HepG2 (cell line): ENCODE measurements around the gene CLDN15. TPM values are rescaled to one million over a fixed set of nuclear protein-coding genes. Genes with fewer than 3 reads are reported as not detected.
A peak's percentile ranks its signal among the peaks of the same experiment; 100 is the strongest.

ENCODE experiments used
- AGO1 ChIP-seq: fragments of 200-400 bp; formaldehyde crosslinking; IDR thresholded peaks from 2 replicates; pipeline ENCODE4 v1.6.1; 2017; ENCODE audit warnings: mild to moderate bottlenecking, low read depth, low read length, moderate library complexity; ENCODE audit not compliant: poor library complexity, severe bottlenecking
- SALL2 ChIP-seq: sonication (generic); formaldehyde crosslinking; IDR thresholded peaks from 2 replicates; pipeline ENCODE4 v1.8.1; 2023; ENCODE audit warnings: mild to moderate bottlenecking, missing genetic modification reagents, inconsistent platforms
- SOX6 ChIP-seq, 2 experiments: fragments of 450-650 bp in 1 of 2; sonication (generic) in 1 of 2; formaldehyde crosslinking in 1 of 2; IDR thresholded peaks; 2 replicates each; pipeline versions ENCODE4 v1.4.0 to v1.6.1; 2017 to 2020; ENCODE audit warnings: antibody characterized with exemption in 1 of 2, mild to moderate bottlenecking in 1 of 2, missing genetic modification reagents in 1 of 2
- TARDBP ChIP-seq: sonication (generic); formaldehyde crosslinking; IDR thresholded peaks from 2 replicates; pipeline ENCODE4 v1.8.0; 2022; ENCODE audit warnings: mild to moderate bottlenecking, missing genetic modification reagents
- ZNF546 ChIP-seq: sonication (generic); formaldehyde crosslinking; conservative IDR thresholded peaks from 2 replicates; pipeline ENCODE4 v1.8.1; 2023; ENCODE audit warnings: mild to moderate bottlenecking, missing genetic modification reagents
- polyA plus RNA-seq, 8 experiments: library from polyadenylated mRNA; depleted of rRNA in 3 of 8; stranded (reverse) in 7 of 8; unstranded in 1 of 8; fragments of >200 nt; fragmentation: Illumina TruSeq in 4 of 8; extraction: Trizol in 4 of 8; gene quantifications; 2 replicates each; pipeline versions ENCODE4 v1.2.1 to v1.2.3, GENCODE V29; 2011 to 2016; ENCODE audit warnings: low read depth in 4 of 8, missing spikeins in 1 of 8, mixed read lengths in 1 of 8; ENCODE audit not compliant: insufficient read depth in 1 of 8
- total RNA-seq, 5 experiments: library from RNA; depleted of rRNA; stranded (reverse); fragments of >200 nt; fragmentation: Illumina TruSeq; extraction: Trizol; gene quantifications; 2 replicates each; pipeline ENCODE4 v1.2.3, GENCODE V29; 2016; ENCODE audit warnings: low read depth in 1 of 5
- TF ChIP-seq, protein P1 (sequence below): sonication (generic); formaldehyde crosslinking; IDR thresholded peaks from 2 replicates; pipeline ENCODE4 v1.9.0; 2022; ENCODE audit warnings: missing genetic modification reagents, mild to moderate bottlenecking, borderline replicate concordance
- TF ChIP-seq, protein P2 (sequence below), 2 experiments: fragments of 450-650 bp in 1 of 2; sonication (generic) in 1 of 2; formaldehyde crosslinking in 1 of 2; IDR thresholded peaks; 2 replicates each; pipeline versions ENCODE4 v1.6.1 to v1.8.0; 2016 to 2022; ENCODE audit warnings: antibody characterized with exemption in 1 of 2, mild to moderate bottlenecking in 1 of 2, missing genetic modification reagents in 1 of 2
- TF ChIP-seq, protein P3 (sequence below): sonication (generic); formaldehyde crosslinking; IDR thresholded peaks from 2 replicates; pipeline ENCODE4 v1.5.0; 2020; ENCODE audit warnings: mild to moderate bottlenecking, missing genetic modification reagents, borderline replicate concordance
- TF ChIP-seq, protein P4 (sequence below): IDR thresholded peaks from 2 replicates; pipeline ENCODE4 v1.6.1; 2018; ENCODE audit warnings: missing genetic modification reagents

CLDN15 gene
- total and polyA plus RNA-seq, 2 of the 13 experiments (the other 11 are each of a cell fraction or from before 2014, with no cell fraction given) = 7.1 to 17.8 TPM

DNA sequence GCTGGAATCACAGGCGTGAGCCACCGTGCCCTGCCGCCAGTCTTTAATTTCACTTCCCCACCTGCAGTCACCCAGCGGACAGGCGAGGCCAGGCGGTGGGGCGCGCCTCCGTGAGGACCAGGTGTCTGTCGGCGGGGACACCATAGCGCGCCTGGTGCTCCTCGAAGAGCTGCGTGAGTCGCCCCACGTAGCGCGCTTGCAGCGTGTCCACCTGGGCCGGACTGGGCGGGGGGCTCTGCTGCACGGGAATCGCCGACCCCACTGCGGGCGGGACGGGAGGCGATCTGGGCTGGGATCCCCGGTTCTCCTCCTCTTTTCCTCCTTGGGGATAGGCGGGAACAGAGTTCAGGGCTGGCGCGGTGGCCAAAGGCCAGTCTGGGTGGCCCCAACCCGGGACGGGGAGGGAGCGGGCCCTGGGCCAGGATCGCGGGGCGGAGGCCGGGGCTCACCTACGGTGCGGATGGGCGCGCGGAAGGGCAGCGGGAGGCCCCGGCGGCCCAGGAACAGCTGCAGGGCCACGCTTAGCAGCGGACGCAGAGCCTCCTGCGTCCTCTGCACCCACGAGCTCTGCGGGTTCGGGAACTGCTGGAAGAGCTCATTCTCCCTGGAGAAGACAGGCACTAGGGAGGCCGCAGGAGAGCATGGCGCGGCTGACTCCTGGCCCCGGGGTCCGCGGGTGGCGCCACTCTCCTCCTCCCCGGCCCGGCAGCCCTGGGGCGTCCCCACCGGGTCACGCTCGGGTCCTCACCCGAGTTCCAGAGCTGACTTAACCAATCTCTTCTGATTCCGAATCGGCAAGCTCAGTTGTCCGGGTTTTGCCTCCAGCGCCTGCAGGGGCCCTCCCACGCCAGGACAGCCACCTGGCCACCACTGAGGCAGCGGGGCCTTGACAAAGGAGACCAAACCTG lies 35.7 kb downstream of the CLDN15 start (continued):
- TF ChIP-seq TARDBP (CRISPR knock-in tag) = peak; percentile 14; the same call in 1 of the 2 replicates
- TF ChIP-seq SALL2 (CRISPR knock-in tag) = 0 out of 2 replicates have a peak, but pooled peaks have one; percentile 13
- TF ChIP-seq, protein P1, sequence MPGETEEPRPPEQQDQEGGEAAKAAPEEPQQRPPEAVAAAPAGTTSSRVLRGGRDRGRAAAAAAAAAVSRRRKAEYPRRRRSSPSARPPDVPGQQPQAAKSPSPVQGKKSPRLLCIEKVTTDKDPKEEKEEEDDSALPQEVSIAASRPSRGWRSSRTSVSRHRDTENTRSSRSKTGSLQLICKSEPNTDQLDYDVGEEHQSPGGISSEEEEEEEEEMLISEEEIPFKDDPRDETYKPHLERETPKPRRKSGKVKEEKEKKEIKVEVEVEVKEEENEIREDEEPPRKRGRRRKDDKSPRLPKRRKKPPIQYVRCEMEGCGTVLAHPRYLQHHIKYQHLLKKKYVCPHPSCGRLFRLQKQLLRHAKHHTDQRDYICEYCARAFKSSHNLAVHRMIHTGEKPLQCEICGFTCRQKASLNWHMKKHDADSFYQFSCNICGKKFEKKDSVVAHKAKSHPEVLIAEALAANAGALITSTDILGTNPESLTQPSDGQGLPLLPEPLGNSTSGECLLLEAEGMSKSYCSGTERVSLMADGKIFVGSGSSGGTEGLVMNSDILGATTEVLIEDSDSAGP (CRISPR knock-in tag) = peak; percentile 64; the same call in 1 of the 2 replicates
- TF ChIP-seq, protein P2, sequence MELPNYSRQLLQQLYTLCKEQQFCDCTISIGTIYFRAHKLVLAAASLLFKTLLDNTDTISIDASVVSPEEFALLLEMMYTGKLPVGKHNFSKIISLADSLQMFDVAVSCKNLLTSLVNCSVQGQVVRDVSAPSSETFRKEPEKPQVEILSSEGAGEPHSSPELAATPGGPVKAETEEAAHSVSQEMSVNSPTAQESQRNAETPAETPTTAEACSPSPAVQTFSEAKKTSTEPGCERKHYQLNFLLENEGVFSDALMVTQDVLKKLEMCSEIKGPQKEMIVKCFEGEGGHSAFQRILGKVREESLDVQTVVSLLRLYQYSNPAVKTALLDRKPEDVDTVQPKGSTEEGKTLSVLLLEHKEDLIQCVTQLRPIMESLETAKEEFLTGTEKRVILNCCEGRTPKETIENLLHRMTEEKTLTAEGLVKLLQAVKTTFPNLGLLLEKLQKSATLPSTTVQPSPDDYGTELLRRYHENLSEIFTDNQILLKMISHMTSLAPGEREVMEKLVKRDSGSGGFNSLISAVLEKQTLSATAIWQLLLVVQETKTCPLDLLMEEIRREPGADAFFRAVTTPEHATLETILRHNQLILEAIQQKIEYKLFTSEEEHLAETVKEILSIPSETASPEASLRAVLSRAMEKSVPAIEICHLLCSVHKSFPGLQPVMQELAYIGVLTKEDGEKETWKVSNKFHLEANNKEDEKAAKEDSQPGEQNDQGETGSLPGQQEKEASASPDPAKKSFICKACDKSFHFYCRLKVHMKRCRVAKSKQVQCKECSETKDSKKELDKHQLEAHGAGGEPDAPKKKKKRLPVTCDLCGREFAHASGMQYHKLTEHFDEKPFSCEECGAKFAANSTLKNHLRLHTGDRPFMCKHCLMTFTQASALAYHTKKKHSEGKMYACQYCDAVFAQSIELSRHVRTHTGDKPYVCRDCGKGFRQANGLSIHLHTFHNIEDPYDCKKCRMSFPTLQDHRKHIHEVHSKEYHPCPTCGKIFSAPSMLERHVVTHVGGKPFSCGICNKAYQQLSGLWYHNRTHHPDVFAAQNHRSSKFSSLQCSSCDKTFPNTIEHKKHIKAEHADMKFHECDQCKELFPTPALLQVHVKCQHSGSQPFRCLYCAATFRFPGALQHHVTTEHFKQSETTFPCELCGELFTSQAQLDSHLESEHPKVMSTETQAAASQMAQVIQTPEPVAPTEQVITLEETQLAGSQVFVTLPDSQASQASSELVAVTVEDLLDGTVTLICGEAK (IDR thresholded peaks at IDR 0.05) = no peak
- TF ChIP-seq, protein P2 (CRISPR knock-in tag; IDR thresholded peaks at IDR 0.05) = peak; percentile 36; the same call in 1 of the 2 replicates
- 0 out of 2 replicates have a peak, but pooled peaks have one; percentile 23 for TF ChIP-seq ZNF546 (CRISPR knock-in tag)
- TF ChIP-seq, protein P3, sequence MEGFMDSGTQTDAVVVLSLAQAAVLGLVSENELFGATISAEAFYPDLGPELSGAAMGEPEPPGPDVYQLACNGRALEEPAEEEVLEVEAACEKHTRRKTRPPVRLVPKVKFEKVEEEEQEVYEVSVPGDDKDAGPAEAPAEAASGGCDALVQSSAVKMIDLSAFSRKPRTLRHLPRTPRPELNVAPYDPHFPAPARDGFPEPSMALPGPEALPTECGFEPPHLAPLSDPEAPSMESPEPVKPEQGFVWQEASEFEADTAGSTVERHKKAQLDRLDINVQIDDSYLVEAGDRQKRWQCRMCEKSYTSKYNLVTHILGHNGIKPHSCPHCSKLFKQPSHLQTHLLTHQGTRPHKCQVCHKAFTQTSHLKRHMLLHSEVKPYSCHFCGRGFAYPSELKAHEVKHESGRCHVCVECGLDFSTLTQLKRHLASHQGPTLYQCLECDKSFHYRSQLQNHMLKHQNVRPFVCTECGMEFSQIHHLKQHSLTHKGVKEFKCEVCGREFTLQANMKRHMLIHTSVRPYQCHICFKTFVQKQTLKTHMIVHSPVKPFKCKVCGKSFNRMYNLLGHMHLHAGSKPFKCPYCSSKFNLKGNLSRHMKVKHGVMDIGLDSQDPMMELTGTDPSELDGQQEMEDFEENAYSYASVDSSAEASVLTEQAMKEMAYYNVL (CRISPR knock-in tag) = peak; percentile 74
- TF ChIP-seq, protein P4, sequence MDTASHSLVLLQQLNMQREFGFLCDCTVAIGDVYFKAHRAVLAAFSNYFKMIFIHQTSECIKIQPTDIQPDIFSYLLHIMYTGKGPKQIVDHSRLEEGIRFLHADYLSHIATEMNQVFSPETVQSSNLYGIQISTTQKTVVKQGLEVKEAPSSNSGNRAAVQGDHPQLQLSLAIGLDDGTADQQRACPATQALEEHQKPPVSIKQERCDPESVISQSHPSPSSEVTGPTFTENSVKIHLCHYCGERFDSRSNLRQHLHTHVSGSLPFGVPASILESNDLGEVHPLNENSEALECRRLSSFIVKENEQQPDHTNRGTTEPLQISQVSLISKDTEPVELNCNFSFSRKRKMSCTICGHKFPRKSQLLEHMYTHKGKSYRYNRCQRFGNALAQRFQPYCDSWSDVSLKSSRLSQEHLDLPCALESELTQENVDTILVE = no peak
- peak; percentile 44 for TF ChIP-seq AGO1
- TF ChIP-seq SOX6 (IDR thresholded peaks at IDR 0.05) = no peak
- TF ChIP-seq SOX6 (CRISPR knock-in tag; IDR thresholded peaks at IDR 0.05) = peak; percentile 58
